Hypothalamus (tissue), 51 donors: ENCODE data around the gene C17orf78.
A peak's percentile ranks its signal among the peaks of the same experiment; 100 is the strongest.
"Not testable (repeated sequence)": the region's sequence is repeated elsewhere in the genome, so short reads cannot be mapped to it uniquely, and the experiment has no call there.

ENCODE experiments used
- DNase-seq, 51 donors: peaks; one replicate each; lab custom pipeline; 2025; lab: John Stamatoyannopoulos, UW

Gene C17orf78

DNA sequence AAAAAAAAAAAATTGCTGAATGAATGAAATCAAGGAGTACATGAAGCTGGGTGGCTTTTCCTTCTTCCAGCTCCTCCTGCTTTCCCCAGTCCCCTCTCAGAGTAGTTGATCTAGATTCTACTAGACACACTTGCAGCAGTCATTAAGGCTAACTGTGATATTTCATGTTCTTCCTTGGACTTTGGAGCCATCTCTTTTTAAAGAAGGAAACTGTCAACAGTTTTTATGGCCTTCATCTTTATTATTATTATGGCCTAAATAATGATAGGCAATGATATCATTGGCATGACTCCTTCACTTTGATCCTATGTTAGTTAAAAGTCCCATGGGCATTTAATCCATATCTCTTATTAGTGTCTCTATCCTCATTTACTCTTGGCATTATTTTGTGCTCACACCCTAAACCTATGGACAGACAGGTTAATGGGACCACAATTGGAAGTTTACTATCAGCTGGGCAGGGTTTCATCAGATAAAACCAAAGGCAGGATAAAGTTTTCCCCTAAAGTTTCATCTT lies 9.7 kb downstream of the C17orf78 start:
- DNase-seq, result no peak

- DNase-seq, result no peak
These were observed 10.7 kb downstream of the C17orf78 start for GRCh38 chr17:37386462-37386861.

GRCh38 chr17:37388266-37388665 lies 12.5 kb downstream of the C17orf78 start:
- DNase-seq, result no peak

DNA sequence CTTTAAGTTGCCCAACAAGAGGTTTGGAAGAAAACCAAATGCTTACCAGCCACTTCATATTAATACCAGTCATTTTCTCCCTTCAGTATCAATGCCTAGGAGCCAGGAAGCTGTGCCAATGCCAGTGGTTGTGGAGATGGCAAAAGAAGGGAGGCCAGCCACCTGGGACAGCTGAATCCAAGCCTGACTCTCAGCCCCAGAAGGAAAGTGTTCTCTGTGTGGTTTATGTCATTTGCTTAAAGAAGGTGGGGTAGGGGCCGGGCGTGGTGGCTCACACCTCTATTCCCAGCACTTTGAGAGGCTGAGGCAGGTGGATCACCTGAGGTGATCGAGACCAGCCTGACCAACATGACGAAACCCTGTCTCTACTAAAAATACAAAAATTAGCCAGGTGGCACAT lies 13.4 kb downstream of the C17orf78 start:
- DNase-seq, result no peak

GRCh38 chr17:37391146-37391545 lies 15.4 kb downstream of the C17orf78 start:
- DNase-seq, result no peak

DNA sequence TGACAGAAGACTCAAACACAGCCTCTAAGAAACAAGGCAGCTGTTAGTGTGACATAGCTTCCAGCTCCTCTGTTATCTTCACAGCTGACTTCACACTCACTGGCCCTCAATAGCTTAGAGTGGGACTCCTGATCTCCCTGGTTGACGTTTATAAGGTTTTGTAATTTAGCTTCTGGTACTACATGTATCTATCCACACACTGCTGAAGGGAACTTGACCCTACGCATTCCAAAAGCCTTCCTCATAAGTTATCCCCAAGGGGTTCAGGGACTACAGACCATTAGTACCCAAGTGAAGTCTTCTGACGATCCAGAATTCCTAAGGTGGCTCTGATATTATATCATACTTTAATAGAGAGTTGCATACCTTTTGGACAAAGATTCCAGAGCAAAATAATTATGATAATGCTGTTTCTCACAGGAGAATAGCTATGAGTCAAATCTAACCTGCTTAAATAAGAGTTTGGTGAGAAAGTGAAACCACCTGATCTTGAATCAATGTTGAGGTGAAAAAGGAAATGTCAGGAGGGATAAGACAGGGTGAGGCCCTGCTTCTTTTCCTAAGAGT lies 16.3 kb downstream of the C17orf78 start:
- DNase-seq, result no peak

DNA sequence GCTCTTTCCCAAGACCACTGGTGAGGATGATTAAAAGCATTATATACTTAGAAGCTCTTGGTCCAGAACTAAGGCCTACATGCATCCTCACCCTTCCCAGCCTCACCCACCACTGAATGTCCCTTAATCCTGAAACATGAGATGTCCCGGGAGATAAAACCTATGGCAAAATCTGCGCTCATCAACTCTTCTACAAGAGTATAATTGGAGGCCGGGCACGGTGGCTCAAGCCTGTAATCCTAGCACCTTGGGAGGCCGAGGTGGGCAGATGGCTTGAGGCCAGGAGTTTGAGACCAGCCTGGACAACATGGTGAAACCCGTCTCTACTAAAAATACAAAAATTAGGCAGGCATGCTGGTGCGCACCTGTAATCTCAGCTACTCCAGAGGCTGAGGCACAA lies 17.6 kb downstream of the C17orf78 start:
- no peak for DNase-seq

DNA sequence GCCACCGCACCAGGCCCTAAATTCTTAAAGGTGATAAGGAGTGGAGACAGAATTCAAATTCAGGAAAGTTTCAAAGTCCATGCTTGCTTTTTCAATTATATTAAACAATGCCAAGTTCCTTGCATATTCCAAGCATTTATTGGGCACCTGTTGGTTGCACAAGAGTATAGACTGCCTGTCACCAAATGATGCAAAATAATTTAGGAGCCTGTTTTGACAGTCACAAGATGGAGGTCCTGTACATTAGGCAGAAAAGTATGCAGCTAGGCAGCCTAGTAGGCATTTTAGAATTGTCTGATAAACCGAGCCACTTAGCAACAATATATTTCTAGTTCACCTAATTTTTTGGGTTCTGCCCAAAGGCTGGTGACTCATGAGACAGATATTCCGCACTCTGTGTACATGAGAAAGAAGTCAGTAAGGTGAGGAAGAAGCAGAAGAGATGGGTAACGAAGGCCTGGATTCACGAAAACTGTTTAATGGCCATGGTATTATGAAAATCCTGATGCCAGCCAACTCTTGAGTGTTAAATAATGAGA lies 23.5 kb downstream of the C17orf78 start:
- DNase-seq, result no peak

DNA sequence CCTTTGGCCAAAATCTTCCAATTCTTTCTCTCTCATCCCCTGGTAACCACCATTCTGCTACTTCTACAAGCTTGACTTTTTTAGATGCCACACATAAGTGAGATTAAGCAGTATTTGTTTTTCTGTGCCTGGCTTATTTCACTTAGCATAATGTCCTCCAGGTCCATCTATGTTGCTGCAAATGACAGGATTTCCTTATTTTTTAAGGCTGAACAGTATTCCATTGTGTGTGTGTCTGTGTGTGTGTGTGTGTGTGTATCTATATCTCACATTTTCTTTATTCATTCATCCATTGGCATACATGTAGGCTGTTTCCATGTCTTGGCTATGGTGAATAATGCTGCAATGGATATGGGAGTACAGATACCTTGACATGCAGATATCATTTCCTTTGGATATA lies 24.7 kb downstream of the C17orf78 start:
- DNase-seq, result no peak

DNA sequence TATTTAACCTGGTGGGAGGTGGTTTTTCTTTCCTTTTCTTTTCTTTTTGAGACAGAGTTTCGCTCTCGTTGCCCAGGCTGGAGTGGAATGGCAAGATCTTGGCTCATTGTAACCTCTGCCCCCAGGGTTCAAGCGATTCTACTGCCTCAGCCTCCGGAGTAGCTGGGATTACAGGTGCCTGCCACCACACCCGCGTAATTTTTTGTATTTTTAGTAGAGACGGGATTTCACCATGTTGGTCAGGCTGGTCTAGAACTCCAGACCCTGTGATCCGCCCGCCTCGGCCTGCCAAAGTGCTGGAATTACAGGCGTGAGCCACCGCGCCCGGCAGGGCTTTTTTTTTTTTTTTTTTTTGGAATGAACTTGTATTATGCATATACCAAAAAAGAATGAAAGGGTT lies 29.7 kb downstream of the C17orf78 start:
- DNase-seq, result not testable (repeated sequence)

DNA sequence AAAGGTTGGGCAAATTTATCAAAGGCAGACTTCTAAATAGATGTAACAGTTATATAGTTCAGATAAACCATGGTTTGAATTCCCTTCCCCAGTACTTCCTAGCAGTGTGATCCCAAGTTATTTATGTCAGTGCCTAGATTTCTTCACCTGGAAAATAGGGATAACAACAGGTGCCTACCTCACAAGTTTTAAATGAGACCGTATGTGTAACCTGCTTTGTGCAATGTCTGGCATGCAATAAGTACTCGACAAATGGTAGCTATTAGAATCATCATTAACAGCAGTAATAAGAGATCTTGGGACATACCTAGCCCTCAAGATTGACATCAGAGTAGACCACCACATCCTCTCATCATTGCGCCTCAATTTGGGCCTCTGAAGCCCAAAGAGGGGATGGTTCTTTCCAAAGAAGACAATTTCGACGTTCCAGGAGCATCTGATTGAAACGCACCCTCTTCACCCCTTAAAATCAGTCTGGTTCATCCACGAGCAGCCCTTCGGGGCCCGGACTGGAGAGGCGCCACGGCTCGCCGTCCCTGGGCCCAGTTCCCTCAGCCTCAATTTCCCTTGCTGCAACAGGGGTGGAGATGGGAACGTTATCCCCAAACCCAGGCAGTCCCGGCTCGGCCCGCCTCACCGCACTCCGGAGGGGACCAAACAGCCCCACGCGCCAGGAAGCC lies 30.3 kb downstream of the C17orf78 start:
- peak in 2 of 51 donors; percentile 40 to 66 for DNase-seq

- peak in 49 of 51 donors; percentile 37 to 90 (median 68) for DNase-seq
These were observed 31.1 kb downstream of the C17orf78 start, which contains the start of the genes ACACA and TADA2A for GRCh38 chr17:37406635-37407461. Gene ACACA (minus strand): TSS chr17:37406836. CDS start chr17:37406299, 537 bp downstream. Gene TADA2A (plus strand): TSS chr17:37406886. CDS start chr17:37411366, 4,480 bp downstream.

GRCh38 chr17:37408145-37408479 lies 32.3 kb downstream of the C17orf78 start:
- DNase-seq, result not testable (repeated sequence)

DNA sequence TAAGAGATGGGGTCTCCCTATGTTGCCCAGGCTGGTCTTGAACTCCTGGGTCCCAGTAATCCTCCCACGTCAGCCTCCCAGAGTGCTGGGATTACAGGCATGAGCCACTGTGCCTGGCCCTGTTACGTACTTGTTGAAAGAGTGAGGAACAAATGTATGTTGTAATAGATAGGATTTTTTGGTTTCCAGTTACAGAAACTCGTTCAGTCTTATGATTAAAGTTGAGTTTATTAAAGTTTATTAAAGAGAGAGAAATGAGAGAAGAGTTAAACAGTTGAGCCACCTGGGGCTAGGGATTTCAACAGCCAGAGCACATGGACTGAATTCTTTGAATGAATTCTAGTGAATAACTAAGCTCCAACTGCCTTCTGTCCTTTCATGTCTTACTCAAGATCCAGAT lies 34.6 kb downstream of the C17orf78 start:
- DNase-seq, result no peak

DNA sequence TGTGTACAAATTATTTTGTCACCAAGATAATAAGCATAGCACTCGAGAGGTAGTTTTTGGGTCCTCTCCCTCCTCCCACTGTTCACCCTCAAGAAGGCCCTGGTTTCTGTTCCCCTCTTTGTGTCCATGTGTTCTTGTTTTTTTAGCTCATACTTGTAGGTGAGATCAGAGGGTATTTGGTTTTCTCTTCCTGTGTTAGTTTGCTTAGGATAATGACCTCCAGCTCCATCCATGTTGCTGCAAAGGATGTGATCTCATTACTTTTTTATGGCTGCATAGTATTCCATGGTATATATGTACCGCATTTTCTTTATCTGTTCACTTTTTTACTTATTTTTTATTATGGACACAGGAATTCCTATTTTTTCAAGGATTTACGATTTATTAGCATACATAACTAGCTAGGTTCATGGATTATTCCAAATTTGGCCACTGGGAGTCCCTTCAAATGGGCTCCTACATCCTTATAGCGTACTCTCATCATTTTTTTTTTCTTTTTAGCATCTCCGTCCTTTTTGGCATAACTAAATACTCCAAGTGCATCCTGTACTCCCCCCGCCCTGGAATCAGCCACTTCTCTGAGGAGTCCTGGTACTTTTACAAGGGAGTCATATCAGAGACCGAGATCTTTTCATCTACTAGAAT lies 38.2 kb downstream of the C17orf78 start:
- DNase-seq, result no peak

- DNase-seq, result no peak
These were observed 42.1 kb downstream of the C17orf78 start for GRCh38 chr17:37417852-37418251.

DNA sequence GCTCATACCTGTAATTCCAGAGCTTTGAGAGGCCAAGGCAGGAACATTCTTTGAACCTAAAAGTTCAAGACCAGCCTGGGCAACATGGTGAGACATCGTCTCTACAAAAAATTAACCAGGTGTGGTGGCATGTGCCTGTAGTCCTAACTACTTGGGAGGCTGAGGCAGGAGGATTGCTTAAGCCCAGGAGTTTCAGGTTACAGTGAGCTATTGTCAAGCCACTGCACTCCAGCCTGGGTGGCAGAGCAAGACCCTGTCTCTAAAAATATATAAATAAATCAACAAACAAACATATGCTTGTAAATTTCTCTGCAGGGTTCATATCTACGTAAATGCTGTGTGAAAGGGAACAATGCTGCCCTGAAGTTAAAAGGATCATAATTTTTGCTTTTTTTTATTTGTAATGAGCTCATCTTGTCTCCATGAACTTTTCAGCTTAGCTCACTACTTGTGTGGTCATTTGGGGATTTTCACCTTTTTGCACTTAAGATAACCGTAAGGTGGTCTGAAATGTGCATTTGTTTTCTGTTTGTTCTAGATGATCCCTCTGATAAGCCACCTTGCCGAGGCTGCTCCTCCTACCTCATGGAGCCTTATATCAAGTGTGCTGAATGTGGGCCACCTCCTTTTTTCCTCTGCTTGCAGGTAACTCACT lies 47.3 kb downstream of the C17orf78 start:
- DNase-seq, result no peak

- DNase-seq, result no peak
These were observed 49.5 kb downstream of the C17orf78 start for GRCh38 chr17:37425268-37425667.

DNA sequence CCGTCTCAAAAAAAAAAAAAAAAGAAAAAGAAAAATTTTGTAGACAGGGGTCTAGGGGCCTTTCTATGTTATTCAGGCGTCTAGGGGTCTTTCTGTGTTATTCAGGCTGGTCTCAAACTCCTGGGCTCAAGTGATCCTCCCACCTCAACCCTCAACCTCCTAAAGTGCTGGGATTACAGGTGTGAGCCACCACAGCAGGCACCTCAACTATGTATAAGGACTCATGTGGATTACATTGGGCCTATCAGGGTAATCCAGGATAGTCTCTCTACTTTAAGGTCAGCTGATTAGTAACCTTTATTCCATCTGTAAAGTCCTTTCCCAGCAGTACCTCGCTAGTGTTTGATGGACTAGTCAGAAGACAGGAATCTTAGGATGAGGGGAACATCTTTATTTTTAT lies 53.3 kb downstream of the C17orf78 start:
- no peak for DNase-seq

- no peak for DNase-seq
These were observed 53.7 kb downstream of the C17orf78 start for GRCh38 chr17:37429453-37429852.
